Measurements from ENCODE around the gene NCBP3. TPM values are rescaled to one million over a fixed set of nuclear protein-coding genes. Genes with fewer than 3 reads are reported as not detected.

The NCBP3 gene
- 14.1 and 21.8 TPM in 2 replicates for total RNA-seq

DNA sequence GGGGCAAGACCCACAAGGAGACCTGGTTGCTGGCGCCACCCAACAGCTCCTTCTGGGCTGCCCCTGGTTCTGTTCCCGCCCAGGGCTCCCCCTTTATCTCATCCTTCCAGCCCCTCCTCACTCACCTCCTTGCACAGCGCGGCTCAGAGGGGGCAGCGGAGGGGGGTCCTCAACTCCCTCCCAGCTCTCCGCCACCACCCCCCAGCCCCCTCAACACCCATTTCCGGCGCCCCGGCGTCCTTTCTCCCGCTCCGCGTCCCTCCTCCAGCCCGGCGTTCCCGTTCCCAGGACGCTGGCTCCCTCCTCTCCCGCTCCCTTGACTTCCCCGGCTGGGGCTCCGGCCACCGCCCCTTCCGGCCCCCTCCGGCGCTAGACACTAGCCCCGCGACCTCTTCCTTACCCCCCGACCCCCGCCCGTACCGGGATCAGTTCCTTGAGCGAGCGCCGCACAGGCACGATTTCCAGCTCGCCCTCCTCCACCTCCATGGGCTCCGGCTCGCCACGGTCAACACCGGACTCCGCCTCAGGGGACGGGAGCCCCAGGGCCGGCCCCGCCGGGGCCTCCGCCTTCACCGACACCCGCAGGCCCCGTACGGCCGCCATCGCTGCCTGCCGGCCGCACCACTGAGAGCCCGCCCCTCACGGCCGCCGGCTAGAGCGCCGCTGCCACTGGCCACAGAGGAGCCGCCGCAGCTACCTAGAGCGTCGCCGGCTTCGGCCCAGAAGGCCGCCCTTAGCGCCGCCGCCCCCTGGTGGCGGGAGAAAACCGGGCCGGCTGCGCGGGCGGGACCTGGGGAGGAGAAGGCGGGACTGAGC, at the start of gene NCBP3:
TSS of gene NCBP3 (minus strand) at position 626 of the 816 bp plus-strand sequence. CDS start at position 603, 23 bp downstream.

GRCh38 chr17:3893003-3893719, 47.1 kb upstream of the NCBP3 start, which contains the start of gene CAMKK1:
Gene CAMKK1 (minus strand): TSS chr17:3893053. CDS start chr17:3885687, 7,366 bp downstream.

GRCh38 chr17:3800362-3801271, 45.4 kb downstream of the NCBP3 start, which contains the start of gene ITGAE:
Gene ITGAE (minus strand): TSS chr17:3801188. CDS start chr17:3801144, 44 bp downstream.

Other genes with a start within 250 kb of the NCBP3 start
- gene TRPV1, start 236.8 kb downstream of the NCBP3 start, total RNA-seq, result 0.58 and 1.2 TPM in 2 replicates
- 12.8 and 13.0 TPM in 2 replicates for gene SHPK, start 210.0 kb downstream of the NCBP3 start, total RNA-seq
- gene CTNS, start 209.5 kb downstream of the NCBP3 start, total RNA-seq, result 20.0 and 23.9 TPM in 2 replicates
- 324 and 363 TPM in 2 replicates for gene TAX1BP3, start 177.7 kb downstream of the NCBP3 start, total RNA-seq
- 15.1 and 24.8 TPM in 2 replicates for gene EMC6, start 177.4 kb downstream of the NCBP3 start, total RNA-seq
- 7.8 and 11.7 TPM in 2 replicates for gene P2RX5, start 150.1 kb downstream of the NCBP3 start, total RNA-seq
- 4.1 and 5.8 TPM in 2 replicates for gene HASPIN, start 122.3 kb downstream of the NCBP3 start, total RNA-seq
- 27.4 and 33.3 TPM in 2 replicates for gene ITGAE, start 45.1 kb downstream of the NCBP3 start, total RNA-seq
- 4.3 and 5.5 TPM in 2 replicates for gene CAMKK1, start 46.8 kb upstream of the NCBP3 start, total RNA-seq
- gene P2RX1, start 70.2 kb upstream of the NCBP3 start, total RNA-seq, result not detected in 2 replicates
- gene ATP2A3, start 118.2 kb upstream of the NCBP3 start, total RNA-seq, result 0.58 and 1.8 TPM in 2 replicates

All from myometrial cell (primary cell).